ENCODE data around the gene MGAT5. TPM values are rescaled to one million over a fixed set of nuclear protein-coding genes. Genes with fewer than 3 reads are reported as not detected.
"Not testable (repeated sequence)": the region's sequence is repeated elsewhere in the genome, so short reads cannot be mapped to it uniquely, and the experiment has no call there.

The MGAT5 gene
- total and polyA plus RNA-seq, 4 donors: 6.1 to 49.7 (median 22.1) TPM

DNA sequence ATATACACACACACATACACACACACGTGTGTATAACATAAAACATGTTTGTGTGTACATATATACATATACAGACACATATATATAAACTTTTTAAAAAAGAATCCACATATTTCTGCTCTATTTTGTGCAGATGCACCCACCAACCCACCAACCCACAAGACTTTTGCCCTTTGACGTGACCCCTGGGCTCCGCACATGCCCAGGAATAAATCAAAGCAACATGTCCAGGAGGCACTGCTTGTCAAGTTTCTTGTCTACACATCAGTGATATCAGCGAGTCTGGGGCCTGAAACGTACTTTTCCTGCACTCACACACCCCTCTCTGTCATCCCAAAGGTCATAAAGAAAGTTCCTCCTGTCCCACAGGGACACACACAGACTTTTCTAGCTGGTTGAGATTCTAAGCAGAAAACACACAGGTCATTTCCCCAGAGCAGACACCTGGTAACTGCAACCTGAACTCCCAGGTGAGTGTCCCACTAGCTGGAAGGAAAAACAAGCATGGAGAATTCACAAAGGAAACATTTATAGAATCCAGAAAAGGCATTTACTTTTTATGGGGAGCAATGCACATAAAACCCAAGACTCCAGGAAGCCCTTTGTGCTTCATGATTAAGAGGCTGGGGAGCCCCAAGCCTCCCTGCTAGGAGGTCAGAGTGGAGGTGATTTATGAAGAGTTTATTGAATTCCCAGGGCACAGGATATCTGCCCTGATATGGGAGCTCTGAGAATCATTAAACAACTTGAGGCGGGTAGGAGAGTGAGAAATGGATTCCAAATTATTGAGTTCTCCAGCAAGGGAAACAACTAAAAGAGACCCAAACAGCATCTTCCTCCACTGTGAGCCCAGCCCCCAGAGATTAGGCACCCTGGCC is 211.6 kb downstream of the MGAT5 start:
- no peaks in the 10 kb centered on the region for H3K4me1 ChIP-seq (ENCODE audit: control insufficient read depth in 1 of 2, insufficient read depth in 2 of 2, low read length in 2 of 2)
- H3K27me3 ChIP-seq (ENCODE audit: control insufficient read depth in 1 of 2, insufficient read depth in 2 of 2, low read length in 1 of 2): no peaks in the 10 kb centered on the region
- H3K36me3 ChIP-seq (ENCODE audit: control insufficient read depth in 1 of 2, insufficient read depth in 2 of 2, low read length in 1 of 2): no peaks in the 10 kb centered on the region
- no peak overlapping the region for H3K27ac ChIP-seq (ENCODE audit: low read depth in 1 of 2, low read length in 2 of 2)
- H3K4me3 ChIP-seq (ENCODE audit: low read length in 2 of 2): no peak overlapping the region
- intact Hi-C loops (cut with DNase I): no loop called here
- 58 to 63% methylated on average over 6 of the region's 6 CpGs for WGBS, 2 donors
- H3K9me3 ChIP-seq (ENCODE audit: control insufficient read depth, low read length): no peaks in the 10 kb centered on the region
- no peak for DNase-seq
- ATAC-seq (ENCODE audit: low FRiP score): no peak

DNA sequence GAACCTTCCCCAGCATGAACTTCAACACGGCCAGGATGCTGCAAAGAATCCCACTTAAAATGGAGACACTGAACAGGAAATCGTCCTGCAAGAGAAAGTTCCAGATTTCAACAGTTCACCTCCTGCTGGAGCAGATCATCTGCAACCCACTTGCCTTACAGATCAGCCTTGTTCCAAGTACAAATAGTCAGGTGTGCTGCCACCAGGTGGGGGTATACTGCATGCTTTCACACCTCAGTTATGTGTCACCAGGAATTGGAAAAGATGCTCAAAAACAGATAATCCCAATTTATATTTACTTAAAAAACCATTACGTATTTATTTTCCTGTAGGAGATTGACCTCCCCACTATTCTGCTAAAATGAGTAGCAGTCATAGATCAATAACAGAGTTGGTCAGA is 212.3 kb downstream of the MGAT5 start:
- Histone ChIP-seq H3K27me3 (ENCODE audit: control insufficient read depth in 1 of 2, insufficient read depth in 2 of 2, low read length in 1 of 2) (no peaks in the 10 kb centered on the region), H3K9me3 (ENCODE audit: control insufficient read depth, low read length) (no peaks in the 10 kb centered on the region), H3K36me3 (ENCODE audit: control insufficient read depth in 1 of 2, insufficient read depth in 2 of 2, low read length in 1 of 2) (no peaks in the 10 kb centered on the region), H3K27ac (ENCODE audit: low read depth in 1 of 2, low read length in 2 of 2) (no peak overlapping the region), H3K4me1 (ENCODE audit: control insufficient read depth in 1 of 2, insufficient read depth in 2 of 2, low read length in 2 of 2) (no peaks in the 10 kb centered on the region), H3K4me3 (ENCODE audit: low read length in 2 of 2) (no peak overlapping the region)
- ATAC-seq (ENCODE audit: low FRiP score): no peak
- DNase-seq: no peak
- intact Hi-C loops (cut with DNase I): no loop called here
- WGBS, 2 donors: 67 to 68% methylated on average over 3 of the region's 3 CpGs

DNA sequence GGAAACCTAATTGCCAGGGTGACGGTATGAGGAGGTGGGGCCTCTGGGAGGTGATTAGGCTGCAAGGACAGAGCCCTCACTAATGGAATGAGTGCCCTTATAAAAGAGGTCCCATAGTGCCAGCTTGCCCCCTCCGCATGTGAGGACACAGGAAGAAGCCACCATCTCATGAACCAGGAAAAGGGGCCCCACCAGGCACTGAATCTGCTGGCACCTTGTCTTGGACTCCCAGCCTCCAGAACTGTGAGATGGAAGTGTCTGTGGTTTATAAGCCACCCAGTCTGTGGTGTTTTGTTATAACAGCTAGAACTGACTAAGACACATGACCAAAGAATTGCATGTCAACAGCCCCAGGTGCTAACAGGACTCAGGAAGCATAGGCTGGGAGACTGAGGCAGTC is 214.3 kb downstream of the MGAT5 start:
- no peak for ATAC-seq (ENCODE audit: low FRiP score)
- no peak for DNase-seq

DNA sequence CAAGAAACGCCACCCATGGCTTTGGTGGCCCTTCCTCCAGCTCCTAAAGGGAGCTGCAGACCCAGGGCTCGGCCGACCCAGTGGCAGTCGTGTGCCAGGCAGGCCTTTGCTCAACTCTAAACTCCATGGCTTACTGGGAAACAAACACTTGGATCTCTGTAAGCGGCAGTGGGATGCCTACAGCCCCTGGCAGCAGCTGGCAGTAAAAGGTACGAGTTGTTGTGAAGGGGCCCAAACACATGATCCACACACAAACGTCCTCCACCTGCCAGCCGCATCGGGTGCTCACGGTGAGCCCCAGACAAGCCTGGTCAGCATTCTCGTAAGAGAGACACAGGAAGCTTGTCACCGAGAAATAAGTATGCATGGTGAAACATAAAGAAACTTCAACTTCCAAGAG is 214.9 kb downstream of the MGAT5 start:
- 84% methylated on average over 12 of the region's 12 CpGs for WGBS, 2 donors

More for the DNA sequence above, 214.3 kb downstream of the MGAT5 start:
- 87% methylated on average over 2 of the region's 2 CpGs for WGBS, 2 donors
- Histone ChIP-seq H3K4me3 (ENCODE audit: low read length in 2 of 2) (no peak overlapping the region), H3K27ac (ENCODE audit: low read depth in 1 of 2, low read length in 2 of 2) (no peak overlapping the region), H3K36me3 (ENCODE audit: control insufficient read depth in 1 of 2, insufficient read depth in 2 of 2, low read length in 1 of 2) (no peaks in the 10 kb centered on the region), H3K9me3 (ENCODE audit: control insufficient read depth, low read length) (no peaks in the 10 kb centered on the region), H3K27me3 (ENCODE audit: control insufficient read depth in 1 of 2, insufficient read depth in 2 of 2, low read length in 1 of 2) (no peaks in the 10 kb centered on the region), H3K4me1 (ENCODE audit: control insufficient read depth in 1 of 2, insufficient read depth in 2 of 2, low read length in 2 of 2) (no peaks in the 10 kb centered on the region)
- intact Hi-C loops (cut with DNase I): no loop called here

DNA sequence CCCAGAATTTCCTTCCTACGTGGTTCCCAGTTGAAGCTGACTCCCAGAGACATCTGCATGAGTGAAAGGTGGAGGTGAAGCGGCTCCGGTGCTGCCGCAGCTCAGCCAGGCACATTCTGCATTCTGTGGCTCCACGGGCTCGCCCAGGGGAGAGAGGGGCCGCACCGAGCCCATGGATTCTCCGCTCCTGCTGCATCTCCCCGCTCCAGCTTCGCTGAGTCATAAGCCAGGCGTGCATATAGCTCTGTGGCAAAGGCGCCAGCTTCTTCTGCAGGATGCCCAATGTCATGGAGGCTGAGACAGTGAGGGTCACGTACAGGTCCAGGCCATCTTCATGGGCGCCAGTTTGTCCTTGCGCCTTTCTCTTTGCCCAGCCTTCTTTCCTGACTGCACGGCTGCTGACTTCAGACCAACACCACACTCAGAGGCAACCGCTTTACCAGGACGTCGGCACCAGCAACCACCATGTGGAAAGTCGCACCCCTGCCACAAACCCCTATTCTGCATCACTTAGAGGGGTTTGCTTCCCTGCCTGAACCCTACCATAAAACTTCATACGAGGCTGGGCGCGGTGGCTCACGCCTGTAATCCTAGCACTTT is 215.7 kb downstream of the MGAT5 start:
- ATAC-seq (ENCODE audit: low FRiP score) (no peak), DNase-seq (no peak)
- no peaks in the 10 kb centered on the region for H3K36me3 ChIP-seq (ENCODE audit: control insufficient read depth in 1 of 2, insufficient read depth in 2 of 2, low read length in 1 of 2)
- WGBS, 2 donors: 90 to 91% methylated on average over 25 of the region's 25 CpGs
- no peaks in the 10 kb centered on the region for H3K4me1 ChIP-seq (ENCODE audit: control insufficient read depth in 1 of 2, insufficient read depth in 2 of 2, low read length in 2 of 2)
- H3K9me3 ChIP-seq (ENCODE audit: control insufficient read depth, low read length): no peaks in the 10 kb centered on the region
- no peak overlapping the region for H3K27ac ChIP-seq (ENCODE audit: low read depth in 1 of 2, low read length in 2 of 2)
- intact Hi-C loops (cut with DNase I): no loop called here
- no peaks in the 10 kb centered on the region for H3K27me3 ChIP-seq (ENCODE audit: control insufficient read depth in 1 of 2, insufficient read depth in 2 of 2, low read length in 1 of 2)
- no peak overlapping the region for H3K4me3 ChIP-seq (ENCODE audit: low read length in 2 of 2)

More for the DNA sequence above, 214.9 kb downstream of the MGAT5 start:
- no peak overlapping the region for H3K27ac ChIP-seq (ENCODE audit: low read depth in 1 of 2, low read length in 2 of 2)
- DNase-seq (no peak), ATAC-seq (ENCODE audit: low FRiP score) (no peak)
- no peaks in the 10 kb centered on the region for H3K36me3 ChIP-seq (ENCODE audit: control insufficient read depth in 1 of 2, insufficient read depth in 2 of 2, low read length in 1 of 2)
- no peak overlapping the region for H3K4me3 ChIP-seq (ENCODE audit: low read length in 2 of 2)
- no peaks in the 10 kb centered on the region for H3K4me1 ChIP-seq (ENCODE audit: control insufficient read depth in 1 of 2, insufficient read depth in 2 of 2, low read length in 2 of 2)
- H3K9me3 ChIP-seq (ENCODE audit: control insufficient read depth, low read length): no peaks in the 10 kb centered on the region
- intact Hi-C loops (cut with DNase I): no loop called here
- H3K27me3 ChIP-seq (ENCODE audit: control insufficient read depth in 1 of 2, insufficient read depth in 2 of 2, low read length in 1 of 2): no peaks in the 10 kb centered on the region

DNA sequence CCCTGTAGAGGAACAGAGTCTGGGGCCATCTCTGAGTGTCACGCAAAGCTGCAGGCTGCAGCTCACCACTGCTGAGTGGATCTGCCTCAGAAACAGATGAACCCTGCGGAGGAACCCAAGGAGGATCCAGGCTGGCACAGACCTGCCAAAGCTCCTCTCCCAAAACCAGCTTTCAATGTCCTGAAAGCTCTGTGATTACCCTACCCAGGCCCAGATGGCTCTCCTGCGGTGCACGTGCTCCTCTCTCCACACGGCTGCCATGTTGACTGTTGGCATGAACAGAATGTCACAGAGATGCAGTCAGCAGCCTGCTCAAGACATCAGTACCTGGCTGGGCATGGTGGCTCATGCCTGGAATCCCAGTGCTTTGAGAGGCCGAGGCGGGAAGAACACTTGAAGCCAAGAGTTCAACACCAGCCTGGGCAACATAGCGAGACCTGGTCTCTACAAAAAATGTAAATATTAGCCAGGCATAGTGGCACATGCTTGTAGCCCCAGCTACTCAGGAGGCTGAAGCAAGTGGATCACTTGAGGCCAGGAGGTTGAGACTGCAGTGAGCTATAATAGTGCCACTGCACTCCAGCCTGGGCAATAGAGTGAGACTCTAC is 216.8 kb downstream of the MGAT5 start:
- WGBS, 2 donors: 92 to 94% methylated on average over 8 of the region's 8 CpGs
- H3K27me3 ChIP-seq (ENCODE audit: control insufficient read depth in 1 of 2, insufficient read depth in 2 of 2, low read length in 1 of 2): no peaks in the 10 kb centered on the region
- intact Hi-C loops (cut with DNase I): no loop called here

DNA sequence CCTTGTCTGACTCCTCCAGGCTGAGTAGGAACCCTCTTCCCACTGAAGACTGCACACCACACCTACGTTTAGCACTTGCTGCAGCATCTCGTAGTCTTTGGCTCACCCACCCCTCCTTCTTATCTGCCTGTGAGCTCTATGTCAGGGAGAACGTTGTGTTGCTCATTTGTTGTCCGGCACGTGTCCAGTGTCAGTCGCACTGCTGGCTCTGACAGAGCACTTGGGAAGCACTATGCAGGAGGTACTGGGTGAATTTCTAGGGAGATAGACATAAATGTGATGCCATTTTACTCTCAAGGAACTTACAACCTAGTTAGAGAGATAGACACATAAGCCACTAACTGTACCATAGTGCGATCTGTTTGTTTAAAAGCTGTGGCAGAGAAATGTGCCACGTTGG is 223.1 kb downstream of the MGAT5 start:
- ATAC-seq (ENCODE audit: low FRiP score); H3K36me3 ChIP-seq (ENCODE audit: control insufficient read depth in 1 of 2, insufficient read depth in 2 of 2, low read length in 1 of 2); intact Hi-C loops (cut with DNase I); H3K4me3 ChIP-seq (ENCODE audit: low read length in 2 of 2); H3K27me3 ChIP-seq (ENCODE audit: control insufficient read depth in 1 of 2, insufficient read depth in 2 of 2, low read length in 1 of 2); H3K9me3 ChIP-seq (ENCODE audit: control insufficient read depth, low read length); H3K27ac ChIP-seq (ENCODE audit: low read depth in 1 of 2, low read length in 2 of 2); H3K4me1 ChIP-seq (ENCODE audit: control insufficient read depth in 1 of 2, insufficient read depth in 2 of 2, low read length in 2 of 2); DNase-seq: not testable (repeated sequence)
- 80 to 82% methylated on average over 8 of the region's 8 CpGs for WGBS, 2 donors

More for the DNA sequence above, 216.8 kb downstream of the MGAT5 start:
- Histone ChIP-seq H3K36me3 (ENCODE audit: control insufficient read depth in 1 of 2, insufficient read depth in 2 of 2, low read length in 1 of 2) (no peaks in the 10 kb centered on the region), H3K9me3 (ENCODE audit: control insufficient read depth, low read length) (no peaks in the 10 kb centered on the region), H3K27ac (ENCODE audit: low read depth in 1 of 2, low read length in 2 of 2) (no peak overlapping the region), H3K4me3 (ENCODE audit: low read length in 2 of 2) (no peak overlapping the region), H3K4me1 (ENCODE audit: control insufficient read depth in 1 of 2, insufficient read depth in 2 of 2, low read length in 2 of 2) (no peaks in the 10 kb centered on the region)
- ATAC-seq (ENCODE audit: low FRiP score) (no peak), DNase-seq (no peak)

DNA sequence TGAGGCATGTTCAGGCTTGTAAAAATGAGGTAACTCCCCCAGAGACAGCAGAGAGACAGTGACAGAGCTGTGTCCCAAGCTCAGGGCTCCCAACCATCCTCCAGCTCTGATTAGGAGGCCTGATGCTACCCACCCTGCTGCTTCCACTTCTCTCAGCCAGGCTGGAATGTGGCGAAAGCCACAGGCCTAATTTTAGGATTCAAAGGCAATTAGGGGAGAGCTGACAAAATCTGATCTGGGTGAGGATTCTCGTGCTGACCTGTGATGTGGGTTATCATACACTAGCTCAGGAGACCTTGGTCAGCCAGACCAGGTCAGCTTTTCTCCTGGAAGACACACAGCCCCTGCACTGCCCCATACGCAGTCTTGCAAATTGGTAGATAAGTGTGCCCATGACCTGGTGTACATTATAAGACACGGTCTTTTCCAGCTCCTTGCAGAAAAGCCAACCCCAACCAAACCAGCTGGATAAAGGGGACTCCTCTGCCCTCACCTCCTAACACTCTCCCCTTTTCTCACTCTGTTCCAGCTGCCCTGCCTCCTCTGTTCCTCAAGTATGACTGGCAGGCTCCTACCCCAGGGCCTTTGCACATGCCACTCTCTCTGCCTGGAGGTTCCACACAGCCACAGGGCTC is 225.9 kb downstream of the MGAT5 start:
- H3K27me3 ChIP-seq (ENCODE audit: control insufficient read depth in 1 of 2, insufficient read depth in 2 of 2, low read length in 1 of 2): no peaks in the 10 kb centered on the region
- no peaks in the 10 kb centered on the region for H3K36me3 ChIP-seq (ENCODE audit: control insufficient read depth in 1 of 2, insufficient read depth in 2 of 2, low read length in 1 of 2)
- H3K27ac ChIP-seq (ENCODE audit: low read depth in 1 of 2, low read length in 2 of 2): no peak overlapping the region
- no peak overlapping the region for H3K4me3 ChIP-seq (ENCODE audit: low read length in 2 of 2)
- intact Hi-C loops (cut with DNase I): no loop called here
- ATAC-seq (ENCODE audit: low FRiP score): no peak
- H3K9me3 ChIP-seq (ENCODE audit: control insufficient read depth, low read length): peaks cover 2% of the 10 kb centered on the region
- no peaks in the 10 kb centered on the region for H3K4me1 ChIP-seq (ENCODE audit: control insufficient read depth in 1 of 2, insufficient read depth in 2 of 2, low read length in 2 of 2)
- 75 to 78% methylated on average over 4 of the region's 4 CpGs for WGBS, 2 donors
- DNase-seq: no peak
